ENCODE results near the gene SOD3. TPM values are rescaled to one million over a fixed set of nuclear protein-coding genes. Genes with fewer than 3 reads are reported as not detected.
A peak's percentile ranks its signal among the peaks of the same experiment; 100 is the strongest.

SOD3 gene
- total RNA-seq, 1 experiment from 2014 or later, result not detected

- Histone ChIP-seq H3K79me2 (ENCODE audit: low read length) (no peaks in the 10 kb centered on the region), H3K9me2 (replicated peaks; ENCODE audit: insufficient read depth, low read length) (no peaks in the 10 kb centered on the region), H3K27ac (ENCODE audit: low read length) (no peak overlapping the region), H3K4me1 (ENCODE audit: low read length) (peaks cover 14% of the 10 kb centered on the region), H3K36me3 (ENCODE audit: insufficient read depth, low read length) (no peaks in the 10 kb centered on the region), H3K9me3 (ENCODE audit: low read length) (no peaks in the 10 kb centered on the region), H2AFZ (ENCODE audit: low read length) (no peak overlapping the region), H3K4me3 (ENCODE audit: low read length) (no peak overlapping the region), H3K4me2 (ENCODE audit: low read depth, low read length, poor library complexity, severe bottlenecking) (no peak overlapping the region), H4K20me1 (ENCODE audit: insufficient read depth, low read depth, low read length) (no peaks in the 10 kb centered on the region), H3K27me3 (ENCODE audit: low read length) (no peaks in the 10 kb centered on the region), H3K9ac (ENCODE audit: low read length) (no peak overlapping the region)
- no peak for DNase-seq
These were observed 7.3 kb downstream of the SOD3 start for GRCh38 chr4:24802648-24803047.

DNA sequence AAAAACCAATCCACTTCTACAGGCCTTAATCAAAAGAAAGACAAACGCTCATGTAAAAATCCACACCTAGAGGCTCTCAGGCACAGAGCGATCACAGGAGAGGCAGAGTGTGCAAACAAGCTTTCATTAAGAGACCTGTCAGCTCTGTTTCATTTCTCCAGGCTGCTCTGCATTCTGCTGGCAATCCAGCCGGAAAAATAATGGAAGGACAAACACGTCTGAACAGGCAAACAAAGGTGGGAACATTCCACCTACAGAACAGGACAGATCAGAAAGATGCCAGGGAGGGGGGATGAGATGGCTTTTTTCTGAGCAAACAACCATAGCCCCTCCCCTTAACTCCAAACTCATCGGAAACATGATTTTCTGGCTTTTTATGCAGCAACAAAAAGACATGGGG lies 9.7 kb downstream of the SOD3 start:
- H3K4me2 ChIP-seq (ENCODE audit: low read depth, low read length, poor library complexity, severe bottlenecking), result no peak overlapping the region
- no peak overlapping the region for H3K9ac ChIP-seq (ENCODE audit: low read length)
- H2AFZ ChIP-seq (ENCODE audit: low read length), result no peak overlapping the region
- H3K36me3 ChIP-seq (ENCODE audit: insufficient read depth, low read length), result no peaks in the 10 kb centered on the region
- no peaks in the 10 kb centered on the region for H3K27me3 ChIP-seq (ENCODE audit: low read length)
- H3K27ac ChIP-seq (ENCODE audit: low read length), result no peak overlapping the region
- H3K79me2 ChIP-seq (ENCODE audit: low read length), result no peaks in the 10 kb centered on the region
- peaks cover 21% of the 10 kb centered on the region for H3K4me1 ChIP-seq (ENCODE audit: low read length)
- no peaks in the 10 kb centered on the region for H3K9me3 ChIP-seq (ENCODE audit: low read length)
- H3K4me3 ChIP-seq (ENCODE audit: low read length), result no peak overlapping the region
- DNase-seq, result no peak
- H4K20me1 ChIP-seq (ENCODE audit: insufficient read depth, low read depth, low read length), result no peaks in the 10 kb centered on the region
- no peaks in the 10 kb centered on the region for H3K9me2 ChIP-seq (replicated peaks; ENCODE audit: insufficient read depth, low read length)

- no peaks in the 10 kb centered on the region for H3K36me3 ChIP-seq (ENCODE audit: insufficient read depth, low read length)
- H3K9me2 ChIP-seq (replicated peaks; ENCODE audit: insufficient read depth, low read length), result no peaks in the 10 kb centered on the region
- no peak overlapping the region for H3K4me3 ChIP-seq (ENCODE audit: low read length)
- no peaks in the 10 kb centered on the region for H3K79me2 ChIP-seq (ENCODE audit: low read length)
- peak overlapping the region; percentile 9 for H3K4me2 ChIP-seq (ENCODE audit: low read depth, low read length, poor library complexity, severe bottlenecking)
- H4K20me1 ChIP-seq (ENCODE audit: insufficient read depth, low read depth, low read length), result no peaks in the 10 kb centered on the region
- no peak overlapping the region for H3K9ac ChIP-seq (ENCODE audit: low read length)
- H3K4me1 ChIP-seq (ENCODE audit: low read length), result peaks cover 21% of the 10 kb centered on the region
- DNase-seq, result no peak
- no peaks in the 10 kb centered on the region for H3K9me3 ChIP-seq (ENCODE audit: low read length)
- H3K27me3 ChIP-seq (ENCODE audit: low read length), result no peaks in the 10 kb centered on the region
- 0 out of 2 replicates have a peak overlapping the region, but pooled peaks have one; percentile 18 for H2AFZ ChIP-seq (ENCODE audit: low read length)
- no peak overlapping the region for H3K27ac ChIP-seq (ENCODE audit: low read length)
These were observed 10.2 kb downstream of the SOD3 start for GRCh38 chr4:24805566-24805965.

DNA sequence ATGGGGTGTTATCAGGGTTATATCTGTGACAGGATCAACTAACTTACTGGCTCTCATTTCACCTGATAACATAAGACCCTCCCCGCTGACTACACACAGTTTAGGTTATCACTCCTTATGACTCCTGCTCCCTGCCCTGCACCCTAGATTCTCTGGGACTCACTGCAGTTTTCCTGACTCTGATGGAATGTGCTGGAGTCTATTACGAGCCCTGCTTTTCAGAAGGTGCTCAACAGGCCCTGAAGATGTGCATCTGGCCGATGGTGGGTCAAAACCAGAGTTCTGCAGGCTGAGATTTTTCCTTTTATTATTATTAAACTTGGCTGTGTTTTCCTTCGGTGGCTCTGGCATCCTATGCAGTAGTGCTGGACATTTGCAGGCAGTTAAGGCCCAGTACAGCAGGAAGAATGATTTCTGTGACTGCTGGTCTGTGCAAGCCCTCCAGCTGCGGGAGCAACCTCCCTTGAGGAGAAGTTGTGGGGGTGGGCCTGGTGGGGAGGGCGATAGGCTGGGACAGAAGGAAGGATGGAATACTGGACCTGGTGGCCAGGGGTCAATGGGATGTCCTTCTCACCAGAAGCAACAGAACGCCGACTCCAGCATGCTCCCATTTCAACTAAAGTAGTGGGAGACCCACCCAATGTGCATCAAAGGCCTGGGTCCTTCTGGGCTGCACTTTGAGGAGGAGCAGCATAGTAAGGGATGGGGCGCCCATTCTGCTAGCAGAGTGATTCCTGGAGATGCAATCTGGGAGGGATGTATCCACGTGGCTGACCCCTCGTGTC lies 11.0 kb downstream of the SOD3 start:
- Histone ChIP-seq H3K9ac (ENCODE audit: low read length) (no peak overlapping the region), H3K4me2 (ENCODE audit: low read depth, low read length, poor library complexity, severe bottlenecking) (no peak overlapping the region), H4K20me1 (ENCODE audit: insufficient read depth, low read depth, low read length) (no peaks in the 10 kb centered on the region), H2AFZ (ENCODE audit: low read length) (no peak overlapping the region), H3K79me2 (ENCODE audit: low read length) (no peaks in the 10 kb centered on the region), H3K4me1 (ENCODE audit: low read length) (peaks cover 21% of the 10 kb centered on the region), H3K27ac (ENCODE audit: low read length) (no peak overlapping the region), H3K27me3 (ENCODE audit: low read length) (no peaks in the 10 kb centered on the region), H3K36me3 (ENCODE audit: insufficient read depth, low read length) (no peaks in the 10 kb centered on the region), H3K9me2 (replicated peaks; ENCODE audit: insufficient read depth, low read length) (no peaks in the 10 kb centered on the region), H3K9me3 (ENCODE audit: low read length) (no peaks in the 10 kb centered on the region), H3K4me3 (ENCODE audit: low read length) (no peak overlapping the region)
- no peak for DNase-seq

- no peak for DNase-seq
- Histone ChIP-seq H3K4me1 (ENCODE audit: low read length) (peaks cover 19% of the 10 kb centered on the region), H3K79me2 (ENCODE audit: low read length) (no peaks in the 10 kb centered on the region), H3K4me3 (ENCODE audit: low read length) (no peak overlapping the region), H3K27ac (ENCODE audit: low read length) (no peak overlapping the region), H3K27me3 (ENCODE audit: low read length) (no peaks in the 10 kb centered on the region), H4K20me1 (ENCODE audit: insufficient read depth, low read depth, low read length) (no peaks in the 10 kb centered on the region), H3K4me2 (ENCODE audit: low read depth, low read length, poor library complexity, severe bottlenecking) (no peak overlapping the region), H3K36me3 (ENCODE audit: insufficient read depth, low read length) (no peaks in the 10 kb centered on the region), H3K9me2 (replicated peaks; ENCODE audit: insufficient read depth, low read length) (no peaks in the 10 kb centered on the region), H3K9ac (ENCODE audit: low read length) (no peak overlapping the region), H2AFZ (ENCODE audit: low read length) (no peak overlapping the region), H3K9me3 (ENCODE audit: low read length) (no peaks in the 10 kb centered on the region)
These were observed 12.2 kb downstream of the SOD3 start for GRCh38 chr4:24807611-24808010.

GRCh38 chr4:24808261-24808660 lies 12.9 kb downstream of the SOD3 start:
- Histone ChIP-seq H3K9ac (ENCODE audit: low read length) (no peak overlapping the region), H3K9me2 (replicated peaks; ENCODE audit: insufficient read depth, low read length) (no peaks in the 10 kb centered on the region), H2AFZ (ENCODE audit: low read length) (no peak overlapping the region; the same call in 1 of the 2 replicates), H3K4me2 (ENCODE audit: low read depth, low read length, poor library complexity, severe bottlenecking) (no peak overlapping the region), H3K4me3 (ENCODE audit: low read length) (no peak overlapping the region), H3K27me3 (ENCODE audit: low read length) (no peaks in the 10 kb centered on the region), H3K4me1 (ENCODE audit: low read length) (peaks cover 14% of the 10 kb centered on the region), H3K79me2 (ENCODE audit: low read length) (no peaks in the 10 kb centered on the region), H4K20me1 (ENCODE audit: insufficient read depth, low read depth, low read length) (no peaks in the 10 kb centered on the region), H3K36me3 (ENCODE audit: insufficient read depth, low read length) (no peaks in the 10 kb centered on the region), H3K9me3 (ENCODE audit: low read length) (no peaks in the 10 kb centered on the region), H3K27ac (ENCODE audit: low read length) (no peak overlapping the region)
- DNase-seq, result no peak

GRCh38 chr4:24808955-24809354 lies 13.6 kb downstream of the SOD3 start:
- Histone ChIP-seq H3K9ac (ENCODE audit: low read length) (no peak overlapping the region), H4K20me1 (ENCODE audit: insufficient read depth, low read depth, low read length) (no peaks in the 10 kb centered on the region), H3K4me1 (ENCODE audit: low read length) (peaks cover 14% of the 10 kb centered on the region), H3K4me3 (ENCODE audit: low read length) (no peak overlapping the region), H3K36me3 (ENCODE audit: insufficient read depth, low read length) (no peaks in the 10 kb centered on the region), H3K4me2 (ENCODE audit: low read depth, low read length, poor library complexity, severe bottlenecking) (no peak overlapping the region), H3K27ac (ENCODE audit: low read length) (no peak overlapping the region), H3K27me3 (ENCODE audit: low read length) (no peaks in the 10 kb centered on the region; the same call in 1 of the 2 replicates), H3K9me2 (replicated peaks; ENCODE audit: insufficient read depth, low read length) (no peaks in the 10 kb centered on the region), H2AFZ (ENCODE audit: low read length) (no peak overlapping the region; the same call in 1 of the 2 replicates), H3K79me2 (ENCODE audit: low read length) (no peaks in the 10 kb centered on the region), H3K9me3 (ENCODE audit: low read length) (no peaks in the 10 kb centered on the region)
- no peak for DNase-seq

DNA sequence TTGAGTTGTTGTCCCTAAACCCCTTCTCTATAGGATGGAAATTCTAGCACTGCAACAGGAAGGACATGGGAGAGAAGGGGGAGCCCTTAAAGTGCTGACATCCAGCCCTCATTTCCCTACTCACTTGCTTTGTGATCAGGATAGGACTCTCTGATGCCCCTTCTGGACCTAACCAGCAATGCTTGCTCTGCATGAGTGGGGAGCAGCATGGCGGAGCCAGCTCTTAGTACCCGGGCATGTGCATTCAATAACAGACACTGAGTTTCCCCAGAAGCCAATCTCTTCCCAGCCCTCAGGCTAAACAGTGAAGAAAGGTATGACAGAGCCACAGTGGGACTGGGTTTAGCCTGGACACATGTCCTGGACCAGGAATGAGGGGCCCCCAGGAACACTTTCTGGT lies 14.0 kb downstream of the SOD3 start:
- no peaks in the 10 kb centered on the region for H4K20me1 ChIP-seq (ENCODE audit: insufficient read depth, low read depth, low read length)

More for the DNA sequence above, 14.0 kb downstream of the SOD3 start:
- Histone ChIP-seq H3K36me3 (ENCODE audit: insufficient read depth, low read length) (no peaks in the 10 kb centered on the region), H3K4me1 (ENCODE audit: low read length) (peaks cover 14% of the 10 kb centered on the region), H3K27ac (ENCODE audit: low read length) (no peak overlapping the region), H3K4me3 (ENCODE audit: low read length) (no peak overlapping the region), H2AFZ (ENCODE audit: low read length) (no peak overlapping the region), H3K9ac (ENCODE audit: low read length) (no peak overlapping the region), H3K27me3 (ENCODE audit: low read length) (no peaks in the 10 kb centered on the region; the same call in 1 of the 2 replicates), H3K79me2 (ENCODE audit: low read length) (no peaks in the 10 kb centered on the region), H3K9me2 (replicated peaks; ENCODE audit: insufficient read depth, low read length) (no peaks in the 10 kb centered on the region), H3K4me2 (ENCODE audit: low read depth, low read length, poor library complexity, severe bottlenecking) (no peak overlapping the region), H3K9me3 (ENCODE audit: low read length) (no peaks in the 10 kb centered on the region)
- peak; percentile 76 for DNase-seq
